ENCODE results near the gene PDP2. TPM values are rescaled to one million over a fixed set of nuclear protein-coding genes. Genes with fewer than 3 reads are reported as not detected.
"Not testable (repeated sequence)": the region's sequence is repeated elsewhere in the genome, so short reads cannot be mapped to it uniquely, and the experiment has no call there.

The PDP2 gene
- total RNA-seq, 1 donor from 2014 or later, result 2.4 TPM

DNA sequence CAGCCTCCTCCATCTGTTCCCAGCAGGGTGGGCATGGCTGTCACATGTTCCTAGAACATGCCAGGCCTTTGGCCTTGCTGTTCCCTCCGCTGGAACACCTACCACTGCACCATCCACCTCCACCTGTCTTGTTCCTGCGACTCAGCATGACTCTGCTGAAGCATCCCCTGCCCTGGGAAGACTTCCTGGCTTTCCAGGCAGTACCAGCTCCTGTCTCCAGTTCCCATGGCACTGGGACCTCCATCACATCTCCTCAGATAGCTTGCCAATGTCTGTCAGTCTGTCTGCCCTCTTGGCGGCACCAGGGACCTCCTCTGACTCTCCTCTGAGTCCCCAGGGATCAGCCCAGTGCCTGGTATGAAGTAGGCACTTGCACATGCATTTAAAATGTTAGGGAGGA is 15.7 kb downstream of the PDP2 start:
- no peak for TF ChIP-seq CTCF (conservative IDR thresholded peaks at IDR 0.05; ENCODE audit: low read depth, low read length)
- no peak overlapping the region for H3K4me3 ChIP-seq (ENCODE audit: low read depth, low read length)
- DNase-seq (ENCODE audit: low read depth), result no peak

- not testable (repeated sequence) for H3K4me3 ChIP-seq (ENCODE audit: low read depth, low read length)
These were observed 16.4 kb downstream of the PDP2 start for GRCh38 chr16:66896682-66897081.

GRCh38 chr16:66898207-66898606 is 17.9 kb downstream of the PDP2 start:
- no peak for DNase-seq (ENCODE audit: low read depth)
- no peak overlapping the region for H3K4me3 ChIP-seq (ENCODE audit: low read depth, low read length)
- no peak for TF ChIP-seq CTCF (conservative IDR thresholded peaks at IDR 0.05; ENCODE audit: low read depth, low read length)

More at GRCh38 chr16:66896682-66897081, 16.4 kb downstream of the PDP2 start:
- not testable (repeated sequence) for DNase-seq (ENCODE audit: low read depth)

DNA sequence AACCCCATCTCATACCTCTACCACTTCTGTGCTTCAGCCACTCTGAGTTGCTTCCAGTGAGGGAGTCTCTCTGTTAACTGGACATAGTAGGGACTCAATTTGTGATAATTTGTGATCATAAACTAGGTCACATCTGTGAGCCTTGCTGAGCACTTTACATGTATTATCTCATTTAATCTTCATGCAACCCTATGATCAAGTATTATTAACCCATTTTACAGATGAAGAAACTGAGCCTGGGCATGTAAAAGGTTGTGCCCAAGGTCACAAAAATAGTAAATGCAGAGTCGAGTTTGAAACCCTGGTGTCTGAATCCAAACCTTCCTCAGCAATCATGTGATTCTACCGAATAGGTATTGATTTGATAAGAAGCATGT is 18.6 kb downstream of the PDP2 start:
- TF ChIP-seq CTCF (conservative IDR thresholded peaks at IDR 0.05; ENCODE audit: low read depth, low read length), result no peak
- no peak for DNase-seq (ENCODE audit: low read depth)
- H3K4me3 ChIP-seq (ENCODE audit: low read depth, low read length), result no peak overlapping the region

- H3K4me3 ChIP-seq (ENCODE audit: low read depth, low read length), result no peak overlapping the region
- peak; percentile 50 for DNase-seq (ENCODE audit: low read depth)
- TF ChIP-seq CTCF (conservative IDR thresholded peaks at IDR 0.05; ENCODE audit: low read depth, low read length), result no peak
These were observed 19.1 kb downstream of the PDP2 start for GRCh38 chr16:66899310-66899944.

DNA sequence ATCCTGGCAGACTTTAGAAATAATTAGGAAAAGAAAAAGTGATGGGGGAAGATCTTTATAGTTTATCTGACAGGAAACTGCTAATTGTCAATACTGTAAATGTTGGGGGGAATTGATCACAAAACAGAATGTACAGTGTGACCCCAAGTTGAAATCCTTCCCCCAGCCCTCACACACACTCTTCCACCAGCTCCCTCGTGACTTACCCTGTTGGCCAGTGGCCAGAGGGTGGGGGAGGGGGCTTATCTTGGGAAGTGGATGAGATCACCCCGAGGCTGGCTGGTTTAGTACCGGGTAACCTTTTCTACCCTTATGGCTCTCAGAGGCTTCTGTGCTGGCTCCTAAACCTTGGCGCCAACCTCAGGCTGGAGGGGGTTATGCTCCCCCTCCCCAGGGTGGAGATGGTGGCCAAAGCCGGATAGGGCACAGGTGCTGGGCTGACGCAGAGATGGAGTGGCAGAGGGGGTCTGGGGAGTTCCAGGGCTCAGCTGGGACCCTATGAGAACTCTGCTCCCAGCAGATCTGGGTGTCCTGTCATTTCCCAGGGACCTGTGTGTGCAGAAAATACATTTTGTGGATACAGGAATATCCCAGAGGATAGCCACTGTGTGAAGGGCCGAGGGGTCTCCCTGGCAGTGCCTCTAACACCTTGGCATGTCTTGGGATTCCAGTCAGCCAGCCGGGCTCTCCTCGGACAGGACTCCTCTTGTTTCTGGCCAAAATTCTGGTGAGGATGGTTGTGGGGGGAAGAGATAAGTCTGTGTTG is 19.8 kb downstream of the PDP2 start:
- no peak overlapping the region for H3K4me3 ChIP-seq (ENCODE audit: low read depth, low read length)
- TF ChIP-seq CTCF (conservative IDR thresholded peaks at IDR 0.05; ENCODE audit: low read depth, low read length), result no peak
- peak; percentile 56 for DNase-seq (ENCODE audit: low read depth)

DNA sequence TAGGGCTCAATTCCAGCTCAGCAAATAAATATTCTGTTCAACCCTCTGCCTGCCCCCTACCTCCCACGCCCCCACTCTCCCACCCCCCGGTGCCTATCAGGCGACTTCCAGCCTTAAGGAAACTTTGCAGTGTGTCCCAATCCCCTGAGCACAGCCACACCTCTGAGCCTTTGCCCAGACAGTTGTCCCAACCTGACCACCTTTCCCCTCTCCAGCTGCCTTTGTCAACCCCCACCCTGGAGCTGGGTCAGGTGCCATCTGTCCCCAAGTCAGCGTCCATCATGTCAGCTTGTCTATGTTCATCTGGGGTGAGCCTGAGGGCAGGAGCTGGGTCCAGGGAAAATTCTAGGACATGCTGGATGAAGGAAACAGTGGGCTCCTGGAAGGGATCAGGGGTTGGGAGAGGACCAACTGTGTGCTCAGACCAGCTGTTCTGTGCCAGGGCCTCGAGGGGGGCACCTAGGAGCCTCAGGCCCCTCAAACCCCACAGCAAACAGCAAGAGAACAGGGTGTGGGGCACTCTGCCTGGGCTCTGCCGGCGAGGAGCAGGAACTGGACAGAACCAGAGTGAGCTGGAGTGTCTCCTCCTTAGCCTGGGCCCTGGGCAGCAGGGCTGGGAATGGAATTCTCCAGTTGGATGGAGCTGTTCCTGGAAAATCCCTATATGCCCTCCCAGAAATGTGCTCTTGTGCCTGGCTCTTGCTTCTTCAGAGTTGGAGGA is 20.6 kb downstream of the PDP2 start:
- TF ChIP-seq CTCF (conservative IDR thresholded peaks at IDR 0.05; ENCODE audit: low read depth, low read length), result no peak
- no peak overlapping the region for H3K4me3 ChIP-seq (ENCODE audit: low read depth, low read length)
- DNase-seq (ENCODE audit: low read depth), result no peak
